Fibroblast of lung (primary cell): Measurements from ENCODE around the gene ECSIT. TPM values are rescaled to one million over a fixed set of nuclear protein-coding genes. Genes with fewer than 3 reads are reported as not detected.

ENCODE experiments used
- DNase-seq, 2 donors: peaks; one replicate each; pipeline versions ENCODE4 v3.0.0 to v3.0.0-alpha.2; 2010; ENCODE audit warnings: low read depth in 2 of 2
- H2AFZ ChIP-seq: 2 replicates; pipeline ENCODE4 v1.5.1; 2012; ENCODE audit warnings: low read length, control low read depth, inconsistent platforms
- H3K27ac ChIP-seq: 2 replicates; pipeline ENCODE4 v1.5.1; 2011; ENCODE audit warnings: low read length, control low read depth; ENCODE audit not compliant: insufficient read depth
- H3K27me3 ChIP-seq: 2 replicates; pipeline ENCODE4 v1.5.1; 2011; ENCODE audit warnings: mild to moderate bottlenecking, low read length; ENCODE audit not compliant: control insufficient read depth, insufficient read depth
- H3K36me3 ChIP-seq: 2 replicates; pipeline ENCODE4 v1.5.1; 2011; ENCODE audit warnings: low read length; ENCODE audit not compliant: control insufficient read depth, insufficient read depth
- H3K4me1 ChIP-seq: 2 replicates; pipeline ENCODE4 v1.5.1; 2011; ENCODE audit warnings: low read length; ENCODE audit not compliant: control insufficient read depth, insufficient read depth; ENCODE audit errors: extremely low read depth
- H3K4me2 ChIP-seq: 2 replicates; pipeline ENCODE4 v1.5.1; 2011; ENCODE audit warnings: low read length, control low read depth; ENCODE audit not compliant: insufficient read depth; ENCODE audit errors: extremely low read depth
- H3K4me3 ChIP-seq, 4 experiments: fragments of 200-600 bp in 1 of 4; sonication (generic) in 1 of 4; replicated peaks in 1 of 4; 2 replicates each; pipeline ENCODE4 v1.5.1; 2011 to 2016; ENCODE audit warnings: low read length in 4 of 4, low read depth in 3 of 4, mild to moderate bottlenecking in 3 of 4, control low read depth in 2 of 4, inconsistent platforms in 1 of 4, mixed read lengths in 1 of 4; ENCODE audit not compliant: insufficient read depth in 1 of 4; ENCODE audit errors: control extremely low read depth in 1 of 4
- H3K79me2 ChIP-seq: 2 replicates; pipeline ENCODE4 v1.5.1; 2012; ENCODE audit warnings: mild to moderate bottlenecking, low read length, inconsistent platforms; ENCODE audit not compliant: control insufficient read depth, insufficient read depth
- H3K9ac ChIP-seq: 2 replicates; pipeline ENCODE4 v1.5.1; 2011; ENCODE audit warnings: mild to moderate bottlenecking, low read length, control low read depth; ENCODE audit not compliant: insufficient read depth
- H3K9me3 ChIP-seq: 2 replicates; pipeline ENCODE4 v1.5.1; 2012; ENCODE audit warnings: low read depth, low read length; ENCODE audit not compliant: control insufficient read depth, insufficient read depth
- H4K20me1 ChIP-seq: 2 replicates; pipeline ENCODE4 v1.5.1; 2011; ENCODE audit warnings: low read length; ENCODE audit not compliant: control insufficient read depth, insufficient read depth; ENCODE audit errors: extremely low read depth
- CTCF ChIP-seq, 2 donors: IDR thresholded peaks in 1 of 2; conservative IDR thresholded peaks in 1 of 2; 1 replicate in 1 of 2; 2 replicates in 1 of 2; pipeline ENCODE4 v1.5.1; 2011 to 2012; ENCODE audit warnings: low read length in 2 of 2, control low read depth in 1 of 2, inconsistent platforms in 1 of 2, low read depth in 1 of 2, mild to moderate bottlenecking in 1 of 2
- EZH2 ChIP-seq: IDR thresholded peaks from 2 replicates; pipeline ENCODE4 v1.5.1; 2012; ENCODE audit warnings: low read length, control low read depth, mild to moderate bottlenecking; ENCODE audit errors: missing control alignments
- polyA plus RNA-seq, 2 donors: library from polyadenylated mRNA; depleted of rRNA in 1 of 2; stranded (reverse) in 1 of 2; unstranded in 1 of 2; fragments of >200 nt; gene quantifications; 2 replicates each; pipeline ENCODE4 v1.2.1, GENCODE V29; 2011 to 2012; ENCODE audit warnings: missing spikeins in 1 of 2
- total RNA-seq: library from RNA; depleted of rRNA; stranded (reverse); fragments of >200 nt; gene quantifications from 2 replicates; pipeline ENCODE4 v1.2.1, GENCODE V29; 2014

Gene ECSIT
- total and polyA plus RNA-seq, 2 donors (not counting 1 experiment from before 2014, with no cell fraction given): 19.3 to 33.5 TPM

DNA sequence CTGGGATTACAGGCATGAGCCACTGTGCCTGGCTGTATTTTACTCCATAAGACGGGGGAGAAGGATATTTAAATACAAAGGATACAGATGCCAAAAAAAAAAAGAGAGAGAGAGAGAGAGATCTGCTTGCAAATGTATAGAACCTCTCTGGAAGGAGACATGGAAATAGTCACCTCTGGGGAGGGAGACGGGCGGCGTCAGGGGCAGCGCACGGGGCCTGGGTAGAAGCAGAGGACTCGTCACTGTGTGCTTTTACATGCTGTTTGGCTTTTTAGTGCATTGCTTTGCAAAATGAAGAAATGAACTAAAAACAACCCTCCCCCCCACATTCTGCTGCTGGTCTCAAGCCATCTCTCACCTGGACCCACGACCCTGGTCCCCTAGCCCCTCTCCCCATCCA is 18.5 kb downstream of the ECSIT start:
- Histone ChIP-seq H3K9me3 (no peaks in the 10 kb centered on the region), H3K27ac (no peak overlapping the region), H2AFZ (no peak overlapping the region), H3K4me3 (no peak overlapping the region), H3K9ac (no peak overlapping the region), H4K20me1 (no peaks in the 10 kb centered on the region), H3K79me2 (no peaks in the 10 kb centered on the region), H3K4me2 (no peak overlapping the region), H3K4me1 (peaks cover 6% of the 10 kb centered on the region), H3K36me3 (no peaks in the 10 kb centered on the region), H3K27me3 (no peaks in the 10 kb centered on the region)
- DNase-seq: no peak
- TF ChIP-seq CTCF (conservative IDR thresholded peaks at IDR 0.05 in 1 of 2, IDR thresholded peaks at IDR 0.05 in 1 of 2; ENCODE audit: low read depth in 1 of 2, low read length in 2 of 2) (no peak), EZH2 (no peak)

- H3K4me1 ChIP-seq: peaks cover 6% of the 10 kb centered on the region
- H3K79me2 ChIP-seq: no peaks in the 10 kb centered on the region
- H3K4me2 ChIP-seq: no peak overlapping the region
- H3K4me3 ChIP-seq: no peak overlapping the region
- H3K27me3 ChIP-seq: no peaks in the 10 kb centered on the region
- no peak overlapping the region for H3K27ac ChIP-seq
- H3K9me3 ChIP-seq: no peaks in the 10 kb centered on the region
- no peaks in the 10 kb centered on the region for H3K36me3 ChIP-seq
- DNase-seq: no peak
- H4K20me1 ChIP-seq: no peaks in the 10 kb centered on the region
- TF ChIP-seq EZH2 (no peak), CTCF (conservative IDR thresholded peaks at IDR 0.05 in 1 of 2, IDR thresholded peaks at IDR 0.05 in 1 of 2; ENCODE audit: low read depth in 1 of 2, low read length in 2 of 2) (no peak)
- no peak overlapping the region for H2AFZ ChIP-seq
- H3K9ac ChIP-seq: no peak overlapping the region
Observed at GRCh38 chr19:11507370-11508078, 21.4 kb downstream of the ECSIT start.

DNA sequence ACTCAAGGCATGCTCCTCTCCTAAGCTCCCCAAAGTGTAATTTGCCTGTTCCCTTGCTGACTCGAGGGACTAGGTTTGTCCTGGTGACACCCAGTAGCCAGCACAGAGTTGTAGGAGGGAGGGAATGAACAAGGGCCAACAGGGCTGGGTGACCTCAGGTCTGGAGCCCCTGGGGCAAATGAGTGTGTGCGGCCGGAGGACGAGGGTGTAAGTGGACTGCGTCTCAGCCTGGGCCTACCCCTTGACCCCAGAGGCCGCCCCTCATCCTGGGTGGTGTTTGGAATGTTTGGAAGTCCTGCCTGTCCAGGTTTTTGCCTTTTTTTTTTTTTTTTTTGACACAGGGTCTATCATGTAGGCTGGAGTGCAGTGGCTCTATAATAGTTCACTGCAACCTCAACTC is 22.0 kb downstream of the ECSIT start:
- H3K79me2 ChIP-seq: no peaks in the 10 kb centered on the region
- peaks cover 6% of the 10 kb centered on the region for H3K4me1 ChIP-seq
- no peak for TF ChIP-seq CTCF (conservative IDR thresholded peaks at IDR 0.05 in 1 of 2, IDR thresholded peaks at IDR 0.05 in 1 of 2; ENCODE audit: low read depth in 1 of 2, low read length in 2 of 2)
- no peak for TF ChIP-seq EZH2
- H3K9ac ChIP-seq: no peak overlapping the region
- H2AFZ ChIP-seq: no peak overlapping the region
- H3K4me3 ChIP-seq: no peak overlapping the region
- H3K27me3 ChIP-seq: no peaks in the 10 kb centered on the region
- DNase-seq: no peak
- H4K20me1 ChIP-seq: no peaks in the 10 kb centered on the region
- H3K36me3 ChIP-seq: no peaks in the 10 kb centered on the region
- no peaks in the 10 kb centered on the region for H3K9me3 ChIP-seq
- H3K4me2 ChIP-seq: no peak overlapping the region
- H3K27ac ChIP-seq: no peak overlapping the region
